HG02678 (cell line): ENCODE measurements around the gene CCDC88C.
A peak's percentile ranks its signal among the peaks of the same experiment; 100 is the strongest.

Source experiments
- ATAC-seq: cut with Tn5 transposase; IDR thresholded peaks from one replicate; pipeline ENCODE4 v1.9.1; 2021; ENCODE audit warnings: mild to moderate bottlenecking, moderate library complexity; ENCODE audit not compliant: unreplicated experiment

CCDC88C gene

GRCh38 chr14:91397965-91398591, 19.5 kb downstream of the CCDC88C start:
- ATAC-seq = no peak

GRCh38 chr14:91396959-91397815, 20.4 kb downstream of the CCDC88C start:
- peak; percentile 81 for ATAC-seq

- no peak for ATAC-seq
Measured at GRCh38 chr14:91396013-91396660, 21.5 kb downstream of the CCDC88C start.

- ATAC-seq = no peak
Measured at GRCh38 chr14:91395466-91395865, 22.2 kb downstream of the CCDC88C start.

- ATAC-seq = no peak
Measured at GRCh38 chr14:91394105-91395081, 23.2 kb downstream of the CCDC88C start.

GRCh38 chr14:91392623-91393303, 24.9 kb downstream of the CCDC88C start:
- no peak for ATAC-seq

GRCh38 chr14:91390165-91390778, 27.3 kb downstream of the CCDC88C start:
- no peak for ATAC-seq

GRCh38 chr14:91389150-91389549, 28.5 kb downstream of the CCDC88C start:
- no peak for ATAC-seq

GRCh38 chr14:91388551-91388975, 29.1 kb downstream of the CCDC88C start:
- ATAC-seq = peak; percentile 85

GRCh38 chr14:91387951-91388381, 29.7 kb downstream of the CCDC88C start:
- ATAC-seq = no peak

- ATAC-seq = no peak
Measured at GRCh38 chr14:91387169-91387835, 30.3 kb downstream of the CCDC88C start.

- no peak for ATAC-seq
Measured at GRCh38 chr14:91385697-91386096, 31.9 kb downstream of the CCDC88C start.

- no peak for ATAC-seq
Measured at GRCh38 chr14:91385224-91385623, 32.4 kb downstream of the CCDC88C start.

- ATAC-seq = no peak
Measured at GRCh38 chr14:91383439-91383838, 34.2 kb downstream of the CCDC88C start.

GRCh38 chr14:91381801-91382670, 35.6 kb downstream of the CCDC88C start:
- no peak for ATAC-seq

GRCh38 chr14:91380610-91381371, 36.8 kb downstream of the CCDC88C start:
- no peak for ATAC-seq

GRCh38 chr14:91380123-91380522, 37.5 kb downstream of the CCDC88C start:
- no peak for ATAC-seq
